ENCODE results near the gene DDX1.

GRCh38 chr2:15677141-15677843, 85.6 kb downstream of the DDX1 start:
- TF ChIP-seq, protein P1, sequence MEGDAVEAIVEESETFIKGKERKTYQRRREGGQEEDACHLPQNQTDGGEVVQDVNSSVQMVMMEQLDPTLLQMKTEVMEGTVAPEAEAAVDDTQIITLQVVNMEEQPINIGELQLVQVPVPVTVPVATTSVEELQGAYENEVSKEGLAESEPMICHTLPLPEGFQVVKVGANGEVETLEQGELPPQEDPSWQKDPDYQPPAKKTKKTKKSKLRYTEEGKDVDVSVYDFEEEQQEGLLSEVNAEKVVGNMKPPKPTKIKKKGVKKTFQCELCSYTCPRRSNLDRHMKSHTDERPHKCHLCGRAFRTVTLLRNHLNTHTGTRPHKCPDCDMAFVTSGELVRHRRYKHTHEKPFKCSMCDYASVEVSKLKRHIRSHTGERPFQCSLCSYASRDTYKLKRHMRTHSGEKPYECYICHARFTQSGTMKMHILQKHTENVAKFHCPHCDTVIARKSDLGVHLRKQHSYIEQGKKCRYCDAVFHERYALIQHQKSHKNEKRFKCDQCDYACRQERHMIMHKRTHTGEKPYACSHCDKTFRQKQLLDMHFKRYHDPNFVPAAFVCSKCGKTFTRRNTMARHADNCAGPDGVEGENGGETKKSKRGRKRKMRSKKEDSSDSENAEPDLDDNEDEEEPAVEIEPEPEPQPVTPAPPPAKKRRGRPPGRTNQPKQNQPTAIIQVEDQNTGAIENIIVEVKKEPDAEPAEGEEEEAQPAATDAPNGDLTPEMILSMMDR (conservative IDR thresholded peaks at IDR 0.05 in 1 of 2, IDR thresholded peaks at IDR 0.05 in 1 of 2; ENCODE audit: low read depth in 1 of 2, low read length in 2 of 2) = no peak
- TF ChIP-seq EZH2 (IDR thresholded peaks at IDR 0.05; ENCODE audit: low read length, missing control alignments) = no peak
